Endothelial cell of umbilical vein (primary cell): ENCODE measurements around the gene RHOH. TPM values are rescaled to one million over a fixed set of nuclear protein-coding genes. Genes with fewer than 3 reads are reported as not detected.

ENCODE experiments used
- BruUV-seq: library from RNA; stranded (reverse); fragments of 400-500 nt; replicated peaks from 2 replicates; lab custom pipeline; 2021; lab: Mats Ljungman, UMichigan
- CTCF ChIA-PET: fragments of 300-600, 350-600 bp; sonication (Branson Sonifier 250); formaldehyde crosslinking; loops from one replicate; lab custom pipeline; 2021; ENCODE audit warnings: antibody characterized with exemption, inconsistent platforms; lab: Charles Lee
- POLR2A ChIA-PET: fragments of 300-600, 350-600 bp; sonication (Branson Sonifier 250); formaldehyde crosslinking; loops from one replicate; lab custom pipeline; 2021; ENCODE audit warnings: antibody characterized with exemption, inconsistent platforms; lab: Charles Lee
- DNase-seq: peaks from one replicate; pipeline ENCODE4 v3.0.0-alpha.2; 2011; ENCODE audit warnings: low read depth, low spot score
- FAIRE-seq: peaks from 2 replicates; lab custom pipeline; 2011; peaks lifted over from hg19 to GRCh38; lab: Jason Lieb, UNC
- H2AFZ ChIP-seq: 2 replicates; pipeline ENCODE4 v1.6.0; 2012; ENCODE audit warnings: low read depth, low read length, control low read depth, inconsistent platforms
- H3K27ac ChIP-seq: 2 replicates; pipeline ENCODE4 v1.5.1; 2011; ENCODE audit warnings: low read depth, mild to moderate bottlenecking, control low read depth, low read length, moderate library complexity; ENCODE audit not compliant: insufficient read depth
- H3K27me3 ChIP-seq, 2 experiments: 2 replicates each; pipeline versions ENCODE4 v1.6.0 to v1.6.1; 2011; ENCODE audit warnings: low read length in 2 of 2, mixed read lengths in 1 of 2; ENCODE audit not compliant: control insufficient read depth in 2 of 2, insufficient read depth in 2 of 2
- H3K36me3 ChIP-seq, 2 experiments: 2 replicates in 1 of 2; 3 replicates in 1 of 2; pipeline ENCODE4 v1.5.1; 2011; ENCODE audit warnings: low read length in 2 of 2, mild to moderate bottlenecking in 1 of 2, moderate library complexity in 1 of 2; ENCODE audit not compliant: control insufficient read depth in 2 of 2, insufficient read depth in 2 of 2; ENCODE audit errors: extremely low read depth in 1 of 2
- H3K4me1 ChIP-seq: 3 replicates; pipeline ENCODE4 v1.5.1; 2011; ENCODE audit warnings: mild to moderate bottlenecking, low read length; ENCODE audit not compliant: control insufficient read depth, insufficient read depth; ENCODE audit errors: extremely low read depth
- H3K4me2 ChIP-seq: 2 replicates; pipeline ENCODE4 v1.6.1; 2011; ENCODE audit warnings: low read length, control low read depth, mixed read lengths; ENCODE audit not compliant: insufficient read depth
- H3K4me3 ChIP-seq, 3 experiments: fragments of 200-600 bp in 1 of 3; sonication (generic), shearing (Covaris generic) in 1 of 3; replicated peaks in 1 of 3; 2 replicates each; pipeline ENCODE4 v1.5.1; 2011 to 2016; ENCODE audit warnings: control low read depth in 3 of 3, low read length in 3 of 3, mild to moderate bottlenecking in 2 of 3, inconsistent platforms in 1 of 3, low read depth in 1 of 3, moderate library complexity in 1 of 3; ENCODE audit not compliant: insufficient read depth in 1 of 3
- H3K79me2 ChIP-seq: 2 replicates; pipeline ENCODE4 v1.6.0; 2012; ENCODE audit warnings: low read length, inconsistent platforms; ENCODE audit not compliant: control insufficient read depth, insufficient read depth
- H3K9ac ChIP-seq: replicated peaks from 2 replicates; pipeline ENCODE3; 2011; ENCODE audit warnings: low read length, control low read depth; ENCODE audit not compliant: insufficient read depth; ENCODE audit errors: extremely low read depth
- H3K9me1 ChIP-seq: replicated peaks from 3 replicates; pipeline ENCODE4 v1.6.0; 2011; ENCODE audit warnings: mild to moderate bottlenecking, low read length; ENCODE audit not compliant: control insufficient read depth, insufficient read depth; ENCODE audit errors: extremely low read depth
- H3K9me3 ChIP-seq: replicated peaks from 2 replicates; pipeline ENCODE4 v1.5.1; 2012; ENCODE audit warnings: low read length, inconsistent platforms; ENCODE audit not compliant: control insufficient read depth, insufficient read depth
- H4K20me1 ChIP-seq: replicated peaks from 2 replicates; pipeline ENCODE3; 2011; ENCODE audit warnings: mild to moderate bottlenecking, low read length; ENCODE audit not compliant: control insufficient read depth, insufficient read depth; ENCODE audit errors: extremely low read depth
- CTCF ChIP-seq, 2 donors: IDR thresholded peaks; 1 replicate in 1 of 2; 2 replicates in 1 of 2; pipeline ENCODE4 v1.5.1; 2011; ENCODE audit warnings: low read length in 2 of 2, mild to moderate bottlenecking in 2 of 2, moderate library complexity in 2 of 2, control low read depth in 1 of 2, inconsistent platforms in 1 of 2, low read depth in 1 of 2; ENCODE audit not compliant: insufficient read depth in 1 of 2; ENCODE audit errors: extremely low read depth in 1 of 2
- EZH2 ChIP-seq: IDR thresholded peaks from 2 replicates; pipeline ENCODE4 v1.6.1; 2012; ENCODE audit warnings: borderline replicate concordance, low read depth, mild to moderate bottlenecking, moderate library complexity, low read length, inconsistent platforms; ENCODE audit not compliant: severe bottlenecking
- FOS ChIP-seq: IDR thresholded peaks from 2 replicates; pipeline ENCODE4 v1.6.1; 2011; ENCODE audit warnings: mild to moderate bottlenecking, low read length, moderate library complexity, borderline replicate concordance; ENCODE audit not compliant: insufficient read depth
- GATA2 ChIP-seq: IDR thresholded peaks from 2 replicates; pipeline ENCODE4 v1.7.0; 2011; ENCODE audit warnings: low read depth, mild to moderate bottlenecking, moderate library complexity, mixed read lengths, low read length; ENCODE audit not compliant: insufficient read length, insufficient read depth
- JUN ChIP-seq: IDR thresholded peaks from 2 replicates; pipeline ENCODE4 v1.6.1; 2011; ENCODE audit warnings: borderline replicate concordance, low read depth; ENCODE audit not compliant: insufficient read length, insufficient read depth
- MYC ChIP-seq: IDR thresholded peaks from one replicate; pipeline ENCODE4 v1.6.1; 2011; ENCODE audit warnings: mild to moderate bottlenecking, low read depth, low read length
- POLR2A ChIP-seq: IDR thresholded peaks from 2 replicates; pipeline ENCODE4 v1.6.1; 2012; ENCODE audit warnings: low read depth, mild to moderate bottlenecking, control low read depth, low read length
- POLR2AphosphoS5 ChIP-seq: IDR thresholded peaks from 2 replicates; pipeline ENCODE4 v1.6.1; 2012; ENCODE audit warnings: low read depth, mild to moderate bottlenecking, control low read depth, low read length, moderate library complexity; ENCODE audit not compliant: insufficient read depth
- dilution Hi-C: fragments of 300-500 bp; cut with MboI; formaldehyde crosslinking; loops from one replicate; pipeline ENCODE4 v1.15.0; 2019; ENCODE audit warnings: low sequenced_read_pairs; ENCODE audit not compliant: extremely low pct_ligation_motif_present
- intact Hi-C: fragments of 100-400 bp; cut with micrococcal nuclease; formaldehyde crosslinking; loops from one replicate; pipeline ENCODE4 v1.10.0; 2022
- polyA plus RNA-seq, 4 experiments: library from polyadenylated mRNA; depleted of rRNA in 3 of 4; stranded (reverse) in 3 of 4; unstranded in 1 of 4; fragments of >200 nt; gene quantifications; 2 replicates each; pipeline versions ENCODE4 v1.2.1 to v1.2.3, GENCODE V29; 2011 to 2012; ENCODE audit warnings: missing spikeins in 1 of 4
- total RNA-seq: library from RNA; stranded (reverse); gene quantifications from 2 replicates; pipeline ENCODE4 v1.2.3, GENCODE V29; 2021
- TF ChIP-seq, protein P1 (sequence below): IDR thresholded peaks from 2 replicates; pipeline ENCODE4 v1.6.1; 2011; ENCODE audit not compliant: insufficient read depth, insufficient read length

The RHOH gene
- total and polyA plus RNA-seq, 2 donors (not counting 3 experiments of a cell fraction or from before 2014, with no cell fraction given) = not detected

DNA sequence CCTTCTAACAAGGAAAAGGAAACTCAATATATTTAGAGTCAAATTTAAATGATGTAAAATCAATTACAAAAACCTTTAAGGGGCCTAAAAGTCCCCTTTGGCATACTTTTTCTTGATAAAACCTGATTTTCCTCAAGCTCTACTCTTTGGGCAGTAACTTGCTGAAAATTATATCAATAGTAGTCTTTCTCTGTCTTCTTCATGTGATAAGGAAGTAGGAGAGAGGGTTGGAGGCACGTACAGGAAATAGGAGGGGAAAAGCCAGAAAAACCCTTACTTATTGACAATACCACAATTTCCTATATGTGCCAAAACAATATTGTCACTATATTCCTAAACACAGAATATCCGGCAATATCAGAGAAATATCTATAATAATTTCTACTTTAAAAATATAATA lies 9.6 kb downstream of the RHOH start:
- no TSS peak for BruUV-seq
- Histone ChIP-seq H3K79me2 (no peaks in the 10 kb centered on the region), H3K27me3 (no peaks in the 10 kb centered on the region), H4K20me1 (no peaks in the 10 kb centered on the region), H3K36me3 (no peaks in the 10 kb centered on the region), H3K27ac (no peak overlapping the region), H3K9me3 (no peaks in the 10 kb centered on the region), H3K9me1 (no peaks in the 10 kb centered on the region), H3K9ac (no peak overlapping the region), H3K4me2 (no peak overlapping the region), H2AFZ (no peak overlapping the region), H3K4me1 (no peaks in the 10 kb centered on the region), H3K4me3 (no peak overlapping the region)
- DNase-seq (peak; percentile 10), FAIRE-seq (no peak)
- TF ChIP-seq CTCF (IDR thresholded peaks at IDR 0.05; ENCODE audit: extremely low read depth in 1 of 2, insufficient read depth in 1 of 2, low read depth in 1 of 2, low read length in 2 of 2) (no peak), POLR2AphosphoS5 (no peak), POLR2A (no peak), MYC (no peak), EZH2 (no peak), JUN (no peak), FOS (no peak), GATA2 (no peak)
- TF ChIP-seq, protein P1, sequence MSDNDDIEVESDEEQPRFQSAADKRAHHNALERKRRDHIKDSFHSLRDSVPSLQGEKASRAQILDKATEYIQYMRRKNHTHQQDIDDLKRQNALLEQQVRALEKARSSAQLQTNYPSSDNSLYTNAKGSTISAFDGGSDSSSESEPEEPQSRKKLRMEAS = no peak
- intact Hi-C loops (no loop called here), dilution Hi-C loops (no loop called here)
- ChIA-PET POLR2A (no interaction called here), CTCF (interaction anchor here (1.3 to 1.4 kb wide), 2 partner anchors 20 to 24 kb away, joined by 3 read pairs; no protein-coding TSS in a partner anchor)
